K562 (cell line): Measurements from ENCODE around the gene MYCBP2. TPM values are rescaled to one million over a fixed set of nuclear protein-coding genes. Genes with fewer than 3 reads are reported as not detected.

Experiments
- ATAC-seq: fragments of 200-7000 bp; cut with Tn5 transposase; 3 replicates; pipeline ENCODE4 v1.9.1; 2020; ENCODE audit warnings: moderate library complexity
- BruUV-seq: library from RNA; stranded (reverse); fragments of 400-500 nt; replicated peaks from 2 replicates; lab custom pipeline; 2021; lab: Mats Ljungman, UMichigan
- CTCF ChIA-PET: fragments of 300-600 bp; formaldehyde crosslinking; extraction: SDS; loops from one replicate; lab custom pipeline; 2021; ENCODE audit warnings: low intra/inter-chr PET ratio; lab: Yijun Ruan, JAX
- POLR2A ChIA-PET: fragments of 300-600, 350-650 bp; sonication (Branson Sonifier 250); formaldehyde crosslinking; extraction: SDS; loops from one replicate; lab custom pipeline; 2021; ENCODE audit warnings: antibody characterized with exemption, inconsistent platforms; lab: Yijun Ruan, JAX
- DNase-seq, 4 experiments: peaks; one replicate each; pipeline versions ENCODE4 v3.0.0 to v3.0.0-alpha.2; 2011 to 2018; ENCODE audit warnings: low spot score in 3 of 4, mixed read lengths in 3 of 4; ENCODE audit errors: extremely low read depth in 1 of 4
- FAIRE-seq: peaks from 2 replicates; lab custom pipeline; 2011; peaks lifted over from hg19 to GRCh38; lab: Jason Lieb, UNC
- H2AFZ ChIP-seq: 2 replicates; pipeline ENCODE4 v1.6.0; 2011; ENCODE audit warnings: low read depth, low read length, control low read depth, inconsistent platforms
- H3K27ac ChIP-seq: fragments of 200-600 bp; 3 replicates; pipeline ENCODE4 v1.8.0; 2011; ENCODE audit warnings: low read depth, mild to moderate bottlenecking, control low read depth, inconsistent platforms, low read length, moderate library complexity, mixed read lengths; ENCODE audit errors: extremely low read depth
- H3K27me3 ChIP-seq, 2 experiments: fragments of 300-600 bp in 1 of 2; 2 replicates in 1 of 2; 3 replicates in 1 of 2; pipeline versions ENCODE4 v1.6.0 to v1.8.0; 2011; ENCODE audit warnings: inconsistent platforms in 2 of 2, low read length in 2 of 2, mild to moderate bottlenecking in 1 of 2, mixed read lengths in 1 of 2, moderate library complexity in 1 of 2; ENCODE audit not compliant: control insufficient read depth in 2 of 2, insufficient read depth in 2 of 2
- H3K36me3 ChIP-seq: fragments of 300-600 bp; 3 replicates; pipeline ENCODE4 v1.8.0; 2011; ENCODE audit warnings: mild to moderate bottlenecking, low read length, inconsistent platforms; ENCODE audit not compliant: control insufficient read depth, insufficient read depth
- H3K4me1 ChIP-seq, 2 experiments: fragments of 200-600 bp in 1 of 2; replicated peaks in 1 of 2; 2 replicates in 1 of 2; 3 replicates in 1 of 2; pipeline versions ENCODE4 v1.5.1 to v1.8.0; 2011; ENCODE audit warnings: inconsistent platforms in 2 of 2, low read length in 2 of 2, mild to moderate bottlenecking in 1 of 2, mixed read lengths in 1 of 2, moderate library complexity in 1 of 2; ENCODE audit not compliant: control insufficient read depth in 2 of 2, insufficient read depth in 2 of 2
- H3K4me2 ChIP-seq: 2 replicates; pipeline ENCODE4 v1.6.1; 2011; ENCODE audit warnings: low read length, control low read depth, inconsistent platforms, mixed read lengths; ENCODE audit not compliant: insufficient read depth
- H3K4me3 ChIP-seq: fragments of 200-600 bp; sonication (generic), shearing (Covaris generic); 2 replicates; pipeline ENCODE4 v1.5.1; 2016; ENCODE audit warnings: control low read depth, inconsistent platforms
- H3K79me2 ChIP-seq: fragments of 200-600 bp; 3 replicates; pipeline ENCODE4 v1.8.0; 2011; ENCODE audit warnings: low read length, inconsistent platforms; ENCODE audit not compliant: control insufficient read depth, insufficient read depth
- H3K9ac ChIP-seq, 2 experiments: 2 replicates each; pipeline versions ENCODE4 v1.6.0 to v1.6.1; 2011; ENCODE audit warnings: low read depth in 2 of 2, low read length in 2 of 2, control low read depth in 1 of 2, inconsistent platforms in 1 of 2, mild to moderate bottlenecking in 1 of 2, mixed read lengths in 1 of 2; ENCODE audit not compliant: insufficient read depth in 1 of 2
- H3K9me1 ChIP-seq: one replicate; pipeline ENCODE4 v1.6.0; 2011; ENCODE audit warnings: inconsistent platforms, mild to moderate bottlenecking, low read length, moderate library complexity; ENCODE audit not compliant: control insufficient read depth, insufficient read depth
- H3K9me3 ChIP-seq: replicated peaks from 2 replicates; pipeline ENCODE4 v1.5.1; 2011; ENCODE audit warnings: low read depth, low read length, inconsistent platforms; ENCODE audit not compliant: control insufficient read depth, insufficient read depth
- H4K20me1 ChIP-seq: replicated peaks from 2 replicates; pipeline ENCODE4 v1.6.1; 2011; ENCODE audit warnings: low read length, inconsistent platforms, mixed read lengths; ENCODE audit not compliant: control insufficient read depth, insufficient read depth
- ATF7 ChIP-seq: fragments of 450-650 bp; IDR thresholded peaks from 2 replicates; pipeline ENCODE4 v1.7.1; 2014; ENCODE audit warnings: mild to moderate bottlenecking, moderate library complexity
- BCLAF1 ChIP-seq, 2 experiments: fragments of 450-650 bp in 1 of 2; IDR thresholded peaks; 2 replicates each; pipeline ENCODE4 v1.6.1; 2011 to 2017; ENCODE audit warnings: low read depth in 2 of 2, antibody characterized with exemption in 1 of 2, borderline replicate concordance in 1 of 2, low read length in 1 of 2, mild to moderate bottlenecking in 1 of 2, mixed read lengths in 1 of 2; ENCODE audit not compliant: control insufficient read depth in 1 of 2
- HBP1 ChIP-seq: fragments of 450-650 bp; formaldehyde crosslinking; IDR thresholded peaks from 2 replicates; pipeline ENCODE4 v1.4.0; 2022; ENCODE audit warnings: missing genetic modification characterization
- ILF3 ChIP-seq: fragments of 450-650 bp; IDR thresholded peaks from 2 replicates; pipeline ENCODE4 v1.6.1; 2018; ENCODE audit warnings: antibody characterized with exemption, mild to moderate bottlenecking, moderate library complexity, borderline replicate concordance
- JUN ChIP-seq, 2 experiments: sonication (generic) in 1 of 2; formaldehyde crosslinking in 1 of 2; IDR thresholded peaks; 2 replicates each; pipeline versions ENCODE4 v1.6.1 to v1.8.0; 2012 to 2022; ENCODE audit warnings: borderline replicate concordance in 2 of 2, mild to moderate bottlenecking in 2 of 2, improper control_type of control experiment in 1 of 2, low read depth in 1 of 2, low read length in 1 of 2, missing genetic modification reagents in 1 of 2
- NEUROD1 ChIP-seq: fragments of 150-350 bp; IDR thresholded peaks from 2 replicates; pipeline ENCODE4 v1.6.1; 2014; ENCODE audit warnings: borderline replicate concordance, low read length, low read depth; ENCODE audit not compliant: partially characterized antibody
- RBFOX2 ChIP-seq: fragments of 200-400 bp; formaldehyde crosslinking; IDR thresholded peaks from 2 replicates; pipeline ENCODE4 v1.6.1; 2017; ENCODE audit warnings: low read depth, mild to moderate bottlenecking, low read length, moderate library complexity
- SMARCA5 ChIP-seq: fragments of 450-650 bp; IDR thresholded peaks from 2 replicates; pipeline ENCODE4 v1.6.1; 2016
- SNAPC5 ChIP-seq: fragments of 250-450 bp; sonication (Bioruptor Pico); IDR thresholded peaks from 2 replicates; pipeline ENCODE4 v1.8.0; 2021; ENCODE audit warnings: moderate library complexity, mild to moderate bottlenecking, inconsistent platforms
- TCF7 ChIP-seq: sonication (generic); IDR thresholded peaks from 2 replicates; pipeline ENCODE4 v1.6.1; 2016; ENCODE audit warnings: antibody characterized with exemption, borderline replicate concordance
- ZNF384 ChIP-seq: IDR thresholded peaks from 2 replicates; pipeline ENCODE4 v1.6.1; 2012; ENCODE audit warnings: low read depth, low read length, improper control_type of control experiment
- ZNF830 ChIP-seq: fragments of 250-450 bp; sonication (Bioruptor Pico); IDR thresholded peaks from 2 replicates; pipeline ENCODE4 v1.5.0; 2021; ENCODE audit warnings: mild to moderate bottlenecking
- WGBS: fragments of 100-300 bp; shearing (Covaris generic); methylation state at CpG from one replicate; pipeline ENCODE4 v1.1.6; 2016; ENCODE audit warnings: low coverage, mixed read lengths; ENCODE audit not compliant: insufficient coverage; ENCODE audit errors: missing lambda C conversion rate; 5-methylcytosine and 5-hydroxymethylcytosine counted together
- in situ Hi-C: fragments of 300-500 bp; cut with MboI; formaldehyde crosslinking; loops from 4 replicates; pipeline ENCODE4 v1.15.0; 2018; ENCODE audit warnings: inconsistent platforms, mixed read lengths
- intact Hi-C: fragments of 100-400 bp; cut with micrococcal nuclease; formaldehyde crosslinking; loops from 2 replicates; pipeline ENCODE4 v1.14.2; 2022
- polyA plus RNA-seq, 8 experiments: library from polyadenylated mRNA; depleted of rRNA in 4 of 8; stranded (reverse) in 5 of 8; unstranded in 3 of 8; fragments of >200 nt; fragmentation: Nextera tagmentation in 2 of 8; fragmentation: Illumina TruSeq in 1 of 8; extraction: Ambion mirVana in 2 of 8; extraction: Trizol in 1 of 8; gene quantifications; 2 replicates each; pipeline versions ENCODE4 v1.2.1 to v1.2.3, GENCODE V29; 2011 to 2014; ENCODE audit warnings: inconsistent platforms in 1 of 8, missing spikeins in 1 of 8
- total RNA-seq, 7 experiments: library from RNA; depleted of rRNA in 6 of 7; stranded (reverse); fragments of >200 nt in 6 of 7; fragmentation: Illumina TruSeq in 2 of 7; extraction: Trizol in 2 of 7; gene quantifications; 2 replicates each; pipeline versions ENCODE4 v1.2.1 to v1.2.3, GENCODE V29; 2011 to 2021; ENCODE audit warnings: low replicate concordance in 1 of 7

Gene MYCBP2
- total and polyA plus RNA-seq, 9 of the 15 experiments (the other 6 are each of a cell fraction or from before 2014, with no cell fraction given): 13.2 to 47.2 (median 28.9) TPM

GRCh38 chr13:77026255-77026860 lies 300.5 kb downstream of the MYCBP2 start (continued):
- peak; percentile 41 for TF ChIP-seq RBFOX2
- TF ChIP-seq TCF7: no peak
- no peak for TF ChIP-seq ATF7
- no peak for TF ChIP-seq ILF3
- TF ChIP-seq JUN (IDR thresholded peaks at IDR 0.05; ENCODE audit: borderline replicate concordance, low read depth, low read length): no peak
- TF ChIP-seq JUN (CRISPR knock-in tag; IDR thresholded peaks at IDR 0.05; ENCODE audit: borderline replicate concordance): no peak

- no TSS peak for BruUV-seq
- ChIA-PET POLR2A (no interaction called here), CTCF (no interaction called here)
- in situ Hi-C loops: loop anchor here (10.0 kb wide), 1 partner anchor 292 kb away; no protein-coding TSS in a partner anchor
- Histone ChIP-seq H4K20me1 (peaks cover 16% of the 10 kb centered on the region), H3K36me3 (peaks cover 57% of the 10 kb centered on the region; the same call in 2 of the 3 replicates), H3K27me3 (no peaks in the 10 kb centered on the region), H3K27ac (no peak overlapping the region), H3K4me2 (no peak overlapping the region), H3K9ac (no peak overlapping the region), H3K79me2 (peaks cover 76% of the 10 kb centered on the region), H2AFZ (no peak overlapping the region), H3K9me1 (peaks cover 5% of the 10 kb centered on the region), H3K4me1 (peaks cover 0 to 8% of the 10 kb centered on the region in 2 experiments; a peak in 4 of 5 replicates), H3K4me3 (no peak overlapping the region), H3K9me3 (no peaks in the 10 kb centered on the region)
- ATAC-seq: no peak
- DNase-seq: no peak
- no peak for FAIRE-seq
- TF ChIP-seq NEUROD1 (no peak), ZNF384 (no peak), HBP1 (CRISPR knock-in tag) (no peak), SNAPC5 (no peak), BCLAF1 (IDR thresholded peaks at IDR 0.05; ENCODE audit: borderline replicate concordance in 1 of 2, control insufficient read depth in 1 of 2, low read depth in 2 of 2, low read length in 1 of 2) (no peak), ZNF830 (CRISPR knock-in tag) (no peak), SMARCA5 (no peak)
- 80% methylated on average over 2 of the region's 3 CpGs for WGBS
- intact Hi-C loops: no loop called here
Measured at GRCh38 chr13:77022341-77022740, 304.6 kb downstream of the MYCBP2 start.
